Measurements from ENCODE around the gene DOCK4. TPM values are rescaled to one million over a fixed set of nuclear protein-coding genes. Genes with fewer than 3 reads are reported as not detected.
A peak's percentile ranks its signal among the peaks of the same experiment; 100 is the strongest.

DOCK4 gene
- total RNA-seq, 1 donor from 2014 or later = 14.9 TPM

DNA sequence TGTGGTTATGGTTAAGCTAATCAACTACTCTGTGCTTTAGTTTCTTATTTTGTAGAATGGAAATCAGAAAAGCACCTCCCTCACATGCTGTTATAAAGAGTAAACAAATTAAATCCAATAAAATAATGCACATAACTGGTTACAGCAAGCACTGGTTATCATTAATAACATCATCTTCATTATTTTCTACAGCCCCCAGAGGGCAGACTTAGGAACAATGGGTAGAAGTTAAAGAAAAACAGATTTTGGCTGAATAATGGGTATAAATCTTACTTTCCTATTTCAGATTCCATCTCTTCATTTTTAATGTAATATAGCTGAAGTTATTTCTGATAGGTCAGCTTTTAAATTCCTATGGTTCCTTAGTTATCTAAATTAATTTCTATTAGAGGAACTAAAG is 126.5 kb downstream of the DOCK4 start:
- intact Hi-C loops (cut with DNase I) = no loop called here
- DNase-seq = no peak
- ATAC-seq (ENCODE audit: poor library complexity) = no peak

DNA sequence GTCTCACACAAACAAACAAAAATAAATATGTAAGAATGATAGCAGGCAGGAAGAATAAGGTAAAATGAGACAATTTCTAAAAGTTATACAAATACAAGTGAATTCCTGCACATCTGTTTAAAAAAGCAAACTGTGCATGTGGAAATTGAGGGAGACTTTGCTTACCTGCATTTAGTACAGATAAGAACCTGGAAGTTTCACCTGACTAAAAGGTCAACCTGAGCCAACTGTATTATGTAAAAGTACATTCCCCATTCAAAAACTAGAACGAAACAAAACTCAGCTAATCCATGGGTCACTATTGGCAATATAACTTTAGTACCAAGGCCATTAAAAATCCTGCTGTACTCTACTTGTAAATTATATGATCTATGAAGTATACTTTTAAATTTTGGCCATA is 127.1 kb downstream of the DOCK4 start:
- DNase-seq = no peak
- intact Hi-C loops (cut with DNase I) = no loop called here
- no peak for ATAC-seq (ENCODE audit: poor library complexity)

DNA sequence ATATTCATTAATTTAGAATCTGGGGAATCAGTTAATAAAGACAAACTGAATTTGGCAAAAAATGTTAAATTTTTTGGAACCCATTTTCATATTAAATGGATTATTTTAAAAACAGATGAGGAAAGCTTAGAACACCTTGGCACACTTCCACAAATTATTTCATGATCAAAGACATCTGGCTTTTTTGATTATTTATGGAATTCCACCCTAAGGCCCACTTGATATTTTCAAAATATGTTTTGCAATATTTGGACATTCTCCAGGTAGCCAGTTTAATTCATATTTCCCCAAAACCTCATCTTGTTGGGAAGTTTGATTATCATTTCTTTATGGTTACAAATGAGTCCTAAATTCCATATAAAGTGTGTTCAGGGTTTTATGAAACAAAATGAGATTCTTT is 129.9 kb downstream of the DOCK4 start:
- intact Hi-C loops (cut with DNase I) = no loop called here
- ATAC-seq (ENCODE audit: poor library complexity) = no peak

DNA sequence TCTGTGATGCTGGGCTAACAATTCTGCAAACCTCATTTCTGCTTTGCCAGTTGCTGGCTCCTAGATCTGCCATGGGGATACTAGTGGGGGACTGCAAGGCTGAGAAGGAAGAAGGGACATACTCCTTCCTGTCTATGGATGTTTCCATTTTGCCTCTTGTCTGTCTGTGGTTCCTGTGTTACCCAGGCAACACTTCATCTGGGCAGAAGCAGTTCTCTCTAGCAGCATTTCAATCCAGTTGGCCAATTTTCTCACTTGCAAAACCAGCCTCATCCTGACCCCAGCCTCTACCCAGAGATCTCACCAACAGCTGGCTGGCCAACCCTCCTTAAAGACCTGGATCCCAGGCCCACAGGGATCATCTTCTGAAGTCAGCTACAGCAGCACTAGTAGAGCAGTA is 131.7 kb downstream of the DOCK4 start:
- intact Hi-C loops (cut with DNase I) = no loop called here
- DNase-seq (no peak), ATAC-seq (ENCODE audit: poor library complexity) (no peak)

More for the DNA sequence above, 129.9 kb downstream of the DOCK4 start:
- DNase-seq = no peak

DNA sequence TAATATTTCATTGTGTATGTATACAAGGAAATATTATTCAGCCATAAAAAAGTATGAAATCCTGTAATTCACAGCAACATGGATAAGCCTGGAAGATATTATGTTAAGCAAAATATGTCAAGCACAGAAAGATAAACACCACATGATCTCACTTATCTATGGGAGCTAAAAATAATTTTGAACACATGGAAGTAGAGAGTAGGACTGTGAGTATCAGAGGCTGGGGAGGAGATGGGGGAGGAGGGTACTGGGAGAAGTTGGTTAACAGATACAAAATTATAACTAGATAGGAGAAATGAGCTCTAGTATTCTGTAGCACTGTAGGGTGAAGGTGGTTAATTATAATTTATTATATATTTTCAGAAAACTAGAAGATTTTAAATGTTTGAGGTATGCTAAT is 132.7 kb downstream of the DOCK4 start:
- intact Hi-C loops (cut with DNase I) = no loop called here
- DNase-seq = no peak
- no peak for ATAC-seq (ENCODE audit: poor library complexity)

DNA sequence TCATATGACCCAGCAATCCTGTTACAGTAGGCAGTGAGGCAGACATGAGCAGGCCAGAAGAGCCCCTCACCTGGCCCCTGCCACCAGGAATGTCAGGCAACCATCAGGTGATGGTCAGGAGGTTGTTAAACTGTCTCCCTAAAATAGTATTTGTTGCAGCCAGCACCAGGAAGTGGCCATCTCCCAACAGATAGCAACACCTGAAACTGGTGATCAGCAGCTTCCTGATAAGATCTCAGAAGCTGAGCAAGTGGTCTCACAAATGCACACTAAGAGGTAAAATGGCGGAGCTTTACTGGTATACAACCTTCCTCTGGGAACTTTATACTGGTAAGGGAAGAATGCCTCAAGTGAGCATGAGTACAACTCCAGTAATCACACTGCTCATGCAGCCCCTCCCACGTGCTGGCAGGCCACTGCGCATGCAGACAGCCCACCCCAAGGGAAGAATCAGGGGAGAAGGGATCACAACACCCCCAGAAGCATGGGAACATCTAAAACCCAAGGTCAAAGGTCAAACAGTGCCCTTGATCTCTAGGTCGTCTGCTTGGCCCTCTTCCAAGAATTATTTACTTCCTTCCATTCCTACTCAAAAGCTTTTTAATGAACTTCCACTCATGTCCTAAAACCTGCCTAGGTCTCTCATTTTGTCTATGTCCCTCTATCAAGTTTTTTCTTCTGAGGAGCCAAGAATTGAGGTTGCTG is 133.5 kb downstream of the DOCK4 start:
- ATAC-seq (ENCODE audit: poor library complexity) = no peak
- intact Hi-C loops (cut with DNase I) = no loop called here
- no peak for DNase-seq

DNA sequence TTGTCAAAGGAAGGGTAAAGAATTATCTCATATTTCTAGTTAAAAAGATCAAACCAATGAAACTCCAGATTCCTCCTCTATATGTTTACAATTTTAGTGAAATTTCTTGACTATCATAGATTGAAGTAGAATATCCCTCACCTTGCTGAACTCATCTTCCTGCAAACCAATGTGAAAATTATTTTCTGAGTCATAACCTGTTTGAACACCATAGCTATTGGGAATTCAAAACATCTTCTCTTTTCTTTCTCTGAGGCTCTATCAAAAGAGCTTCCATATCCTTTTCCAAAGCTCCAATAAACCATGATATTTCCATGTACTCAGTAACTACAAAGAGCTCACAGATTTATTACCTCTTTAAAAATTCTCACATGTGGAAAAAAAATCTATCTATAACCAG is 134.3 kb downstream of the DOCK4 start:
- ATAC-seq (ENCODE audit: poor library complexity) = no peak
- intact Hi-C loops (cut with DNase I) = no loop called here
- DNase-seq = no peak

DNA sequence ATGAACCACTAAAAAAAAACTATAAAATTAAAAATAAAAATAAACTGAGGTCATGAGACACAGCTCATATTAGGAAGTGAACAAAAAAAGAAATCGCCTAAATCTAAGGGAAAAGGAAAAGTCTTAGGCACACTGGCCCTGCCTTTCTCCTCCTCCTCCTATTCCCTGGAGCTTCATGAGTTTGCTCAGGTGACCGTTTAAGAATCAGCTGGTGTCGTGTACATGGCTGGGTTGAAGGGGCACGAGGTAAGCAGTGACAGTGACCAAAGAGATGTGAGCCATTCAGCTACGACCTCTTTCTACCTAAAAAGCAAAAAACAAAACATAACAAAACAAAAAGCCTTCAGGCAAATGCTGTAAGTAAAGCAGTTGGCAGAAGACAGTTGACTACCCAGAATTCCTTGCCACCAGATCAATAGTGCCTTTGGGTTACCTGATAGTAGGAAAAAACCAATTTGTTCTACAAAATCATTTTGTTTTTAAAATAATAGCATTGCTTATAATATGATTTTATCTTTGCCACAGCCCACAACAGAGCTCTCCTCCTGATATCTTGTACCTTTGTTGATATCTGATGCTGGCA is 135.4 kb downstream of the DOCK4 start:
- intact Hi-C loops (cut with DNase I) = no loop called here
- ATAC-seq (ENCODE audit: poor library complexity) (no peak), DNase-seq (no peak)

DNA sequence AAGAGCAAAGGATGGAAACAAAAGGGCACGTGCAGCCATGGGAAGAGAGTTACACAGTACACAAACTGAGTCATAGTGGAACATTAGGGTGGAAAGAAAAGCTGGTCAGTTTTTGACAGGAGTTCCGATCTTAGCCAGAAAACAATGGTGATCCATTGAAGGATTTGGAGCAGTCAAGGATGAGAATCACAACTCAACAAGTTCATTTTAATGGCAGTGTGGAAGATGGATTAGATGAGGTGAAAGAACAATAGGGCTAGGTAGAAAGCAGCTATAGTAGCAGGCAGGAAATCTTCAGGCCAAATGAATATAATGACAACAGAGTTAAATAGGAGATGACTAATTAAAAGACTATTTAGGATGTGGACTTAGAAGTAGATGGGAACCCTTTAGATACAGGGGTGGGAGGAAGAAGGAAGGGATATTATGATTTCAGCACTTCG is 136.3 kb downstream of the DOCK4 start:
- intact Hi-C loops (cut with DNase I) = no loop called here
- no peak for DNase-seq
- no peak for ATAC-seq (ENCODE audit: poor library complexity)

DNA sequence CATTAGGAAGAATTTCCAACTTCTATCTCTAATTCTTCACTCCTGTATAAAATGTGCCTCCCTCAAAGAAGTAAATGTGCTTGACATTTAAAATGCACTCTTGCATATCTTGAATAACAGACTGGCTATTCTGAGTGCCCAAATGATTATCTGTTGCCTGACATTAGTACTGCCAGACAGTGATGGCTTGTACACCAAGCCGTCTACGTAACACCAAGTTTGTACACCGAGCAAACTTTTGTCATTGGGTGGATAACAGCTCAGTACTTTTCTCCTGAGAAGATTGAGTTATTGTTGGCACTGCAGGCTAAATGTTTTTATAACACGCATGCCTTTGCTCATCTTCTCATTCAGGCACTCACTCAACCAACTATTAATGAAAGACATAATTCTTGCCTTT is 137.2 kb downstream of the DOCK4 start:
- DNase-seq = no peak
- ATAC-seq (ENCODE audit: poor library complexity) = peak; percentile 87
- intact Hi-C loops (cut with DNase I) = no loop called here

DNA sequence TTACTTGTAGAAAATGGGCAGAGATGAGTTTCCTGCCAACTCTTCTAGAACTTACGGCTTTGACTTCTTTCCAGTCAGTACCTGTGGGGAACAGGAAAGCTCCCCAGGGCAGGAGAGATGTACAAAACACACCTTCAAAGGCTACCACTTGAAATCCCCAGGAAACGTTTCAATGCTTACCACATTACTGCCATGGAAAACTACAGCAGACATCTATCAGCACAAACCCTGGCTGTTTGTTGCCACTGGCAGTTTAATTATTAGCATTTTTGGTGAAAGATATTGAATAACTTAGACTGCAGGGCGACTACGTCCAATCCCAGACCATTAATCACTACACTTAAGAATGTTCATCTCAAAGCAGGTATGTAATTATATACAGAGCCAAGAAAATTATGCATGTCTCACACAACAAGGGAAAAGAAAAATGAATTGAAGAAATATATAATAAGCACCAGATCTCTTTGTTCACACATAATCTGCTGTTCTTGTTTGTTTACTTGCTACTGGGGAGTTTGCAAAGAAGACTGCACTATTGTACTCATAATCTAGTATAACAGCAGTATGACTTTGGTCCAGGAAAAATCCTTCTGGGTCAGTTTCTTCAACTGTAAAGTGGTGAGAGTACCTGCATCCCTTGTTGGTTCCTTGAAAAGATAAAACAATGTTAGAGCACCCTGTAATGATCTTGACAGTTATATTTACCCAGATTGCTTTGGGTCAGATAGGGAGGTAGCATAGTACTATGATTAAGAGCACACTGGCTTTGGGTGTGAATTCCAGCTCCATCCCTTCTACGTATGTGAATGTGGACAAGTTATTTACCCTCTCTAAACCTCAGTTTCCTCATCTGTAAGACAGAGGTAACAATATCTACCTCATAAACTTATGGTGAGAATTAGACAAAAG is 138.3 kb downstream of the DOCK4 start:
- DNase-seq = no peak
- ATAC-seq (ENCODE audit: poor library complexity) = no peak
- intact Hi-C loops (cut with DNase I) = no loop called here

DNA sequence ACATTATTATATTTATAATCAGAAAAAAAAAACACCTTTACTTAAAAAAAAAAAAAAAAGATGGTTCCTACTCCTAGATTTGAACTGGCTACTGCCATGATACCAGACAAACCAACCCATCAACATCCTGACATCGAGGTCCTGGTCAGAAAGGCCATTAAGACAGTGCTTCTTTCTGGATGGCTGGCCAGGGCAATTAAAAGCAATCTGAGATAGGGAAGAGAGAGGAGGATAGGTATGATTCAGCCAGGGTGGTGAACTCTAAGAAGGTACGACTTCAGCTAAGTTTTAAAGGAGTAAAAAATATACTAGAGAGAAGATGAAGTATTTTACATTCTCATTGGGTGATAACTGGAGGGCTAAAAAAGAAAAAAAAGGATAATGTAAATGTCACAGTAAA is 139.0 kb downstream of the DOCK4 start:
- ATAC-seq (ENCODE audit: poor library complexity) (no peak), DNase-seq (no peak)
- intact Hi-C loops (cut with DNase I) = no loop called here

DNA sequence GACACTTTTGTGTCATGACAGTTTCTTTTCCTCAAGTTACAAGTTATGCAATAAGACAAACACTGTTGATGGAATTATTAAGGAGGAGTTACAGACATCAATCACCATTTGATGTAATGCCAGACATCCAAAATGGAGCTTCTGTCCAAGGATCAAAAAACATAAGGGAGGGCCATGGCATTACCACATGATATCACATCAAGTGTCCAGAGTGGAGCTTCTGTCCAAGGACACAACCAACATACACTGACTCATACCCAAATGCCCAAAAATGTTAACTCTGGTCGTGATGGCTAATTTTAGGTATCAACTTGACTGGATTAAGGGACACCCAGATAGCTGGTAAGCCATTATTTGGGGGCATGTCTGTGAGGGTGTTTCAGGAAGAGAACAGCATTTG is 140.4 kb downstream of the DOCK4 start:
- no peak for DNase-seq
- intact Hi-C loops (cut with DNase I) = no loop called here
- no peak for ATAC-seq (ENCODE audit: poor library complexity)

DNA sequence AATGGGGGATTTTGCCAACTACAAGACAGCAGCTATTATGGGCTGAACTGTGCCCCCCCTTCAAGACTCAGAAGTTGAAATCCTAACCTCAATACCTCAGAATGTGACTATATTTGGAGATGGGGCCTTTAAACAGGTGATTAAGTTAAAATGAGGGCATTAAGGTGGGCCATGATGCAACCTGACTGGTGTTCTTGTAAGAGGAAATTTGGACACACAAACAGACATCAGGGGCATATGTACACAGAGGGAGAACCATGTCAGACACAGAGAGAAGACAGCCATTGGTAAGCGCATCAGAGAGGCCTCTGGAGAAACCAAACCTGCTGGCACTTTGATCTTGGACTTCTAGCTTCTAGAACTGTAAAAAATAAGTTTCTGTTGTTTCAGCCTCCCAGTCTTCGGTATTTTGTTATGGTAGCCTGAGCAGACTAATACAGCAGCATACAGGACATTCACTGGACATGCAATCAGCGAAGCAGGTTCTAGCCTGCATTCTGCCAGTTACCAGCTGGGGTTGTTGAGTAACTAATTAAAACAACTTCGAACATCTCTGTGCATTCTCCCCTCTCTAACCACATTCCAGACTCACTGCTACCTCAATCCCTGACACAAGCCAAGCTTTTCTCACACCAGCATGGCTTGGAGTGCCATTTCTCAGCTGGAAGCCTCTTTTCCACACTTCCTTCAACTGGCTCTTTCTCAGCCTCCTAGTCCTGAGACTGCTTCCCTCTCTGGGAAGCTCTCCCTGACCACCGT is 141.4 kb downstream of the DOCK4 start:
- DNase-seq (no peak), ATAC-seq (ENCODE audit: poor library complexity) (no peak)
- intact Hi-C loops (cut with DNase I) = no loop called here

DNA sequence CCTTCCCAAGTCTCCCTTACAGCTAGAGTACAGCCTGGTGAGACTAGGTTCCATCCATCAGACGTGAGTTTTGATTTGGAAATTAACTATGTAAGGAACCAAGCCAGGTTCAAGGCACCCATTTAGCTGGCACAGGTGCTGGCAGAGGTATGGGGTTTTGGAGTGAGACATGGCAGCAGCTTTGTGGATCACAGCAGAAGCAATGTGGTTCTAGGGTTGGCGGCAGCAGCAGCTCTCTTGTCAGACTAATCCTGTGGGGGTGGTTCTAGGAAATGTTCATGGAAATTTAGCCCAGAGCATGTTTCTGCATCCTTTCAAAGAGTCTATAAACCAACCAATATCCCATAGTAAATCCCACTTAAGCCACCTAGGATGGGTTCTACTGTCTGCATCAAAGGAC is 142.2 kb downstream of the DOCK4 start:
- DNase-seq (no peak), ATAC-seq (ENCODE audit: poor library complexity) (no peak)
- intact Hi-C loops (cut with DNase I) = no loop called here

DNA sequence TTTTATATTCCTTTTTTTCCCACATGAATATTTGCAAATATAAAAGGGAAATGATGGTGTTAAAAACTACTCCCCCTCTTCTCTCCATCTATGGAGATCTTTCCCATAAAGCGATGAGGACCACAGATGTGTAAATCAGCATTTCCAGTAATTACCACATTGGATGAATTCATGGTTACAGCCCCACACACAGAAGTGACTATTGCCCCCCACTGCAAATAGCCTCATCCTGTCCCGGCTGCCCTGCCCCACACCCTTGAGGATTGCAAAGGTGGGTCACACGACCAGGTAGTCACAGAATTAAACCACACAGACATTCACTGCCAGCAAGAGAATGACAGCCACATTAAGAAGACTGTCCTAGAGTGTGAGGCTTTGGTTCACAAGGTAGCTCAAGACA is 145.1 kb downstream of the DOCK4 start:
- DNase-seq (no peak), ATAC-seq (ENCODE audit: poor library complexity) (no peak)
- intact Hi-C loops (cut with DNase I) = no loop called here

DNA sequence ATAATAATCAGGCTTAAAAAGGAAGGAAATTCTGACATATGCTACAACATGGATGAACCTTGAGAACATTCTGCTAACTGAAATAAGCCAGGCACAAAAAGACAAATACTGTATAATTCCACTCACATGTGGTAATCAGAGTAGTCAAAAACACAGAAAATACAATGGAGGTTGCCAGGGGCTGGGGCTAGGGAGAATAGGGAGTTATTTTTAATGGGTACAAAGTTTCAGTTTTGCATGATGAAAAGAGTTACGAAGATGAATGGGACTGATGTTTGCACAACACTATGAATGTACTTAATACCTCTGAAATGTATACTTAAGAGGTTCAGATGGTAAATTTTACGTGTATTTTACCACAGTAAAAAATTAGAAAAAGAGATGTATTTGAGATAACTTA is 145.6 kb downstream of the DOCK4 start:
- no peak for ATAC-seq (ENCODE audit: poor library complexity)
- intact Hi-C loops (cut with DNase I) = no loop called here
- no peak for DNase-seq

DNA sequence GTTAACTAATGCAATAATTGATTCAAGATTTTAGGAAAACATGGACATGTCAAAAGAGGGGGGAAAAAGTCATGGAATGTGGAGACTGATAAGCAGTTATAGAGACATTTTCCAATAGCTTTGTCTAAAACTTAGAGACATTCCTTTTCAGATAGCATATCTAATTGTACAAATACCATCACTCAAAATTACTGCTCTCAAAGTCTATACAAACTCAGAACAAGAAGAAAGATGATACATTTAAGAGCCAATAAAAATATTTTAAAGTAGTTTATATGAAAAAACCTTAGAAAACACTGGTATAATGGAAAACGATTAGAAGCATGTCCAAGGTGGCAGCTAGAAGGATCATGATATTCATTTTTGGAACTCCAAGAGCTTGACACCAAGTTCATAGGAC is 146.5 kb downstream of the DOCK4 start:
- DNase-seq = no peak
- intact Hi-C loops (cut with DNase I) = loop anchor here (10.0 kb wide), 1 partner anchor 145 kb away; the partner anchor contains the start of genes DOCK4 and ZNF277
- ATAC-seq (ENCODE audit: poor library complexity) = no peak

DNA sequence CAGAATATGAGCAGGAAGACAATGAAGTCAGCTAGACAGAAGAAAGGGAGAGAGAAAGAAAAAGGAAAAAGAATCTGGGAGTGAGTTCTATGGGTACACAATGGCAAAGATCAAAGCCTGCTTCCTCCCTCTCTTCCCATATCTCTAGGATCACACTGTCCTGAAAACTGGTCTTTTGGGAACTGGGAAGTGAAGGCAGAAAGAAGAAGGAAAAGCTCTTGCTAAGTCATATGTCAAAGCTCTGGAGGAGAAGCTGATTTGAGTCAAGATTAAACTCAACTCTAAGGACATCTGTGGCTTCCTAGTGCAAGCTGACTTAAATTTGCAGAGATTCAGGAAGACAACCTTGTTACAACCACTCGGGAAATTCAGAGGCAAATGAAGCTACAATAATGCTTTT is 147.5 kb downstream of the DOCK4 start:
- intact Hi-C loops (cut with DNase I) = loop anchor here (10.0 kb wide), 1 partner anchor 146 kb away; the partner anchor contains the start of genes DOCK4 and ZNF277
- ATAC-seq (ENCODE audit: poor library complexity) (no peak), DNase-seq (no peak)
